CD4-positive, alpha-beta T cell treated with Interleukin-12 subunit alpha and Interleukin-12 subunit beta, for 1 hour (primary cell): ENCODE data around the gene MRRF.
A peak's percentile ranks its signal among the peaks of the same experiment; 100 is the strongest.

Experiments
- DNase-seq: peaks from one replicate; pipeline ENCODE4 v3.0.0-alpha.2; 2020

MRRF gene, protein sequence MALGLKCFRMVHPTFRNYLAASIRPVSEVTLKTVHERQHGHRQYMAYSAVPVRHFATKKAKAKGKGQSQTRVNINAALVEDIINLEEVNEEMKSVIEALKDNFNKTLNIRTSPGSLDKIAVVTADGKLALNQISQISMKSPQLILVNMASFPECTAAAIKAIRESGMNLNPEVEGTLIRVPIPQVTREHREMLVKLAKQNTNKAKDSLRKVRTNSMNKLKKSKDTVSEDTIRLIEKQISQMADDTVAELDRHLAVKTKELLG

DNA sequence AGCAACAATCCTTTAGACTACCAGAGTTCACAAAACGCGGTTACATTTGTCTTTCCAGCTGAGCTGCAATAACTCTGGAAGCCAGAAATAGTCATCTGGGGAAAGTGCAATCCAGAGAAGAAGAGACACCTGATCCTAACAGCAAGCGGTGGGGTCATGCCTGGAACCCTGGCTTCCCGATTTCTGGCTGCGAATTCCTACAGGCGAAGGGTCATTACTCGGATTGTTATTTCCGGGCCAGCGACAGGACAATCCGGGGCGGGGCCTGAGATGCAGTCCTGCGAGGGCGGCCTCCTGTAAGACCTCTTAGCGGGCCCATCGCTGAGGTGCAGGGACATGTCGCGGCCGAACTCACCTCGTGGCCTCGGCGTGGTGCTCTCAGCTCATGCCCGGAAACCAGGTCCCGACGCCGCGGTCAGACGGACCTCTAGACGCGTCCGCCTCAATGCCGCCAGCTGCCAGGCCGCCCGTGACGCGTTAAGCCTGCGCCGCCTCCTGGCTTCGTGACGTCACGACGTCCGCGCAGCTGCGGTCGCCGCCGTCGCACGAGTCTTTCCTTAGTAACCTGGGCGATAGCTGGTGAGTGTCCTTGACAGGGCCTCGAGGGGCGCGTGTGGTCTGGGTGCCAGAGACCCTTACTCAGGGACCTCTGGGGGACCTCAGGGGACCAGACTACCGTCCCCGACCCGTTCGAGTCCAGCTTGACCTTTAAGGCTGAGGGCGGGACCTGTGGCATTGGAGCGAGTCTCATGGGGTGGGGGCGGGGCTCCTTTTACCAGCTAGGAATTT lies at the start of gene MRRF, which contains the start of gene RBM18:
TSS of gene MRRF (plus strand) at position 523 of the 789 bp plus-strand sequence. CDS start 6,010 bp downstream, outside the sequence.
TSS of gene RBM18 (minus strand) at position 481 of the 789 bp plus-strand sequence. CDS start 3,348 bp downstream, outside the sequence.
- peak; percentile 90 for DNase-seq

DNA sequence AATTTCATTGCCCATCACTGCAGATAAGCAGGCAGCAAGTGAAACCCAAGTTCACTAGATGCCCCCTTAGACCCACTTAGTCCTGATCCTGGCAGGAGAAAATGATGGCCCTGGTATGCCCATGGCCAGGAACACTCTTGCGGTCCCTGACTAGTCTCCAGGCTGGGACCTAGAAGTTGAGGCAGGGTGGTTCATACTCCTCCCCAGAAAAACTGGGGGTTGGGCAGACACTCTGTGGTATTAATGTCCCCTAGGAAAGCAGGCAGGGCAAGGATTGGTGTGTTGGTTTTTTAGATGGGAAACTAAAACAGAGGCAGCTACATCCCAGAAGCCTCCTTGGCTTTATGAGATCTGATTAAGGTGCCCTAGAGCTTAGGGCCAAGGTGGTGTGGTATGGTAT lies 49.0 kb upstream of the MRRF start:
- DNase-seq: no peak

DNA sequence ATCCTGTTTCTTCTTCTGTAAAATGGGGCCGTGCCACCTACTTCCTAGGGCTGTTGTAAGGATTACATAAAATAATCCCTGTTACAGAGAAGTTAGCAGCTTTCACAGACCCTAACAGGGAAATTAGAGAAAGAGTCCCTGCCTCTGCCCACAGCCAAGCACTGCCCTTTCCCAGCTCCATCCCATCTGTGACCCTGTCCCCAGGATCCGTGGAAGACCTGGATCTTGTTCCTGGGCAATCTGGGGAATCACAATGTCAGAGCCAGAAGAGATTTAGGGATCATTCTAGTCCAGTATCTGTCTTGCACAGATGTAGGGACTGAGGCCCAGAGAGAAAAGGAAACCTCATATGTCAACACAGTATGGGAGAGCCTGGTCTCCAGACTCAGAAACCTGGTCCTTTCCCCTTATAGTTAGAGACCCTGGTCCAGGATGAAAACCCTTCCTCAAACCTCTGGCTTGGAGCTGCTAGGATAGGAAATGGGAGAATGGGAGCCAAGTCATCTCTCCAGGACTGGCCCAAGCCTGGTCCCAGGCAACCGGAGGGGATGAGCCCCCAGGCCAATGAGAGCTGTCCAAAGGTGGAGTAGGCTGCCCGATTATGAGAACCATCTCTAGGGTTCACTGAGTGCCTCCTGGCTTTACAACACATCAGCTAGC lies 48.4 kb upstream of the MRRF start:
- DNase-seq: no peak

DNA sequence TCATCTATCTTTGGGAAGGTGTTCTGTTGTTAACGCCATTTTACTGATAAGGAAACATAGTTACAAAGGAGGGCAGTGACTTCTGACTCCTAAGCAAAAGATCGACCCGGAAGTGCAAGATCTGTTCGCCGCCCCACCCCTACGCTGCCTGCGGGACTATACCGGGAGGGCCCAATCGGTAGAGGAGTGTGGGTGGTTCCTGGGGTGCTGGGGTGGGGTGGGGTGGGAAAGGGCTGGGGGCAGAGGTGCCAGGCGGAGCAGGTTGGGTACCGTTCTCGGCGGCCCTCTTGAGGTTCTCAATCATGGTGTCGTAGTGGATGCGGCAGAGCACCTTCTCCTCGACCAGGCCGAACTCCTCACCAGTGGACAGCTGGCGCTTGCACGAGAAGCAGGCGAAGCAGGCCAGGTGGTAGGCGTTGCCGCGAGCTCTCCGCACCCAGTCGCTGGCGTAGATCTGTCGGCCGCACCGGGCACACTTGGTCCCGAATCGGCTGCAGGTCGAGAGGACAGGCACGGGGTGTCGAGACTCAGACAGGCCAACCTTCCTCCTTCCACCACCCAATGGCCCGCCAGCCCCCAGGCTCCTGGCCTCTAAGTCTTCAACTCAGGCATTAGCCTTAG lies 47.8 kb upstream of the MRRF start:
- no peak for DNase-seq

DNA sequence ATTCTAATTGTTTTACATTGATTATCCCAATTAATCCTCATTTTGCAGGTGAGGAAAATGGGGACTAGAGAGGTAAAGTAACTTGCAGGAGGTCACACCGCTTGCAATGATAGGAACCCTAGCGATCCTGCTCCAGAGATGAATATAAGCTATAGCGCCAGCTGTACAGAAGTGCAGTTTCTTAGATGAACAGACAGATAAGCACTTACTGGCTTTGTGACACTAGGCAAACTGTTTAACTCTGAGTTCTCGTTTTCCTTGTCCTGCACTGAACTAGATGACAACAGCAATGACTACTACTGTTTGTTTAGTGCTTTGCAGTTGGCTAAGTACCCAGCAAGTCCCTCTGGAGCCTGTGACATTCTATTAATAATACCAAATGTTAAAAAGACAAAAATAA lies 47.0 kb upstream of the MRRF start:
- no peak for DNase-seq

DNA sequence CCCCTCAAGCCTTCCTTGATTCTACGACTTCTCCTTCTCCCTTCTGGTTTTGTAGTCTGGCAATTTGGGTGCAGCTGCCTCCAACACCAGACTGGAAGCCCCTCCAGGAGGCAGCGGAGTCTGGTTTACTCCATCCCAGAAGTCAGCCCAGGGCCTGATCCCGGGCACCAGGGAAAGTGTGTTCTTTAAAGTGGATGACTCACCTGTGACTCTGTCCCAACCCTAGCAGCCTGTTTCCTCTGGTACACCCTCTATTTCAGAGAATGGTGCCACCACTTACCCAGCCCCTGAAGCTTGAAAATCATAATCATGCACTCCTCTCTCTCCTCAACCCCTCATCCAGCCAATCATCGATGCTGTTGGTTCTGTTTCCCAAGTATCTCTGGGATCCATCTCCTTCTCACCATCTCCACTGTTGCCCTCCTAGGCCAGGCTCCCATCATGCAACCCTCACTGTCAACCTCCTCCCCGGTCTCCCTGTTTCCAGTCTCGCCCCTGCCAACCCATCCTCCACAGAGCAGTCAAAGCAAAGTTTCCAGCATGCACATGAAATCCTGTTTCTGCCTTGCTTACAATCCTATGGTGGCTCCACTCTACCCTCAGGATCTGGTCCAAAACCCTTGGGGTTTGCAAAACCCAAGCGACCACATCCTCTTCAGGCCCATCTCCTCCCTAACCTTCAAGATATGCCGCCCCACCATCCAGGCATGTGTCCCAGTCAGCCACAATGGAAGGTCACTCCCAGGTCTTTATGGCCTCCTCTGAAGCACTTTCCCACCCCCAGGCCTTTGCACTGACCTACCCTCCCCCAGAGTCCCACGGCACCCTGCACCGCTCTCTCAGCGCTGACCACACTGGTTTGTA lies 46.4 kb upstream of the MRRF start:
- no peak for DNase-seq

DNA sequence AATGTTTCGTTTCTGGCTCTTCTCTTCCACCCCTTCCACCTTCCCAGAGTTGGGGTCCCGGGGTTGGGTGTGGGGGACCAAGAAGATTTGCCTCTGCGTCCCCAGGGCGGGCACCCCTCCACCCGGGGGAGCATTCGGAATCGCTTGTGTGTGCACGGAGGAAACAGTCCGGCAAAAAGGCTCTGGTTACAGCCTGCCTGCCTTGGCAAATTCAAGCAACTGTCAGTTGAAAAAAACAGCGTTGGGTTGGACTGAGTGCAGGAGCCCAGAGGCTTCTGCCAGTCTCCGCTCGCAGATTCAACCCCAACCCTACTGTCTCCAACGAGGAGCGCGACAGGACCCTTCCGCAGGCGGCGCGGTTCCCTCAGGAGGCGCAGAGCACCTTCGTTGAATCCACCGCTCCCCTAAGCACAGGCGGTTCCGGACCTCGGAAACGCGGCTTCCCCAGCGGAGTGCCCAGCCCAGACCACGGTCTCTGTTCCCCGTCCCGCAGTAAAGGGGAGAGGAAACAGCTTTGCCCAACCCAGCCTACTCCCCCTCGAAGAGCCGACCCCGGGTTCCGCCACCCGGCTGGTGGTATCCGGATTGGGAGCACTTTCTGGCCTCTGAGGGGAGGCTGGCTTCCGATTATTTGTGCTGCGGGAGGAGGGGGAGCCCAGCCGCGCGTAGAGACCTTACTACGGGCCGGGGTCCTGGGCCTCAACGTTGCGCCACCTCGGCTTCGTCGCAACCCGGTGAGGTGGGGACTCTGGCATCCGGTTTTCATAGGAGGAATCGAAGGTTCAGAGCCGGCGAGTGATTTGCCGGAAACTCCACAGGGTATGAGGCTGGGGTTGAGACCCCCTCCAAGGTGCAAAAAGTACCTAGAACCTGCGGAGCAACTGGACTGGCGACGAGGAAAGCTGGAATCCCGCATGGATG lies 45.5 kb upstream of the MRRF start:
- no peak for DNase-seq

DNA sequence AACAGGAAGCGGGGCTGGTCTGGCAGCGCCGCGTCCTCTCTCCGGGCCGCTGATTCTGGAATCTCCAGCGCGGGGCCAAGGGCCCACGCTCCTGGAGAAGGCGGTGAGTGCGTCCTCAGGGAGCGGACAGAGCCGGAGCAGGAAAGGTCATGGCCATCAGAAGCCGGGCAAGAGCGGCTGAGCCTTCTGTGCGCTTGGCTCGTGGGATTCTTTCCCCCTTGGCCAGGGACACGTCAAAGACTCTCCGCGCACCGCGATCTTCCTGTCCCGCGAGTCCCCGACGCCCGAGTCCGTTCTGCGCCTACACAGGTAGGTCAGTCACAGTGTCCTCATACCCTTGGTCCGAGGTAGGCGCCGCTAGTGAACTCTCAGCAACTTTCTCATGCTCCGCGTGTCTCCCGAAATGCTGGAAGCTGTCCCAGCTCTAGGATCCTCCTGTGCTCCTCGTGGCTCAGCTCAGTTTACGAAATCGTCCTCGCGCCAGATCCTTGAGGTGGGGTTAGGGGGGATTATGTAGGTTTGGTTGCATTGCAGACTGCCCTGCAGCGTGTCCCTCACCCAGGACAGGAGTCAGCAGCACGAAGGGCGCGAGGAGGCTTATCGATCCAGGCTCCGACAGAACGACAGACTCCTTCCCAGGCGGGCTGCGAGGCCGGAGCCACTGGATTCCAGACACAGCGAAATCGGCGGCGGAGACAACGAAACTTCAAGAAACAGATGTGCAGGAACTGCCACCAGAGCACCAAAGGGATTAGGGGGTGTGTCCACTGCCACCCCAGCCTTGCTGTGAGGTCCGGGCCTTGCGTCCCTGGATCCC lies 44.6 kb upstream of the MRRF start:
- DNase-seq: no peak

DNA sequence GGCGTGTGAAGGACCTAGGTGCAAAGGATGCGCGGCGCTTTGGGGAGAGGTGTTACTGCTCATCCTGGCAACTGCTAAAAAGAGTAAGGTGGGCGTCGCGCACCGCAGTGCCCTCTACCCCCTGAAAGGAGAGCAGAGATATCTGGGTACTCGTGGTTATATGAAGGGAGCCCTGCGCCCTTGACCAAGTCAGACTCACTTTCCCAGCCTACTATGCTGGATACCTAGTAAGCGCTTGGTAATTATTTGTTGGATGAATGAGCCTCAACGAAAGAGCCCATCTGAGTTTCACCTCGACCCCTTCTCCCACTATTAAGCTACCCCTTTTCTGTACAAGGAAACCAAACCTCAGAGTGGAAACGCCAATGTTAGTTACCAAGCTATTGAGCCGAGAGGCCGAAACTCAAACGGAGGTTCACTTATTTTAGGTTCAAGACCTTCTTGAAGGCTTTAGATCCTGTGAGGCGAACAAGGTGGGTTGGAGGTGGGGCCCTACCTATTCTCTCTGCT lies 44.0 kb upstream of the MRRF start:
- no peak for DNase-seq

DNA sequence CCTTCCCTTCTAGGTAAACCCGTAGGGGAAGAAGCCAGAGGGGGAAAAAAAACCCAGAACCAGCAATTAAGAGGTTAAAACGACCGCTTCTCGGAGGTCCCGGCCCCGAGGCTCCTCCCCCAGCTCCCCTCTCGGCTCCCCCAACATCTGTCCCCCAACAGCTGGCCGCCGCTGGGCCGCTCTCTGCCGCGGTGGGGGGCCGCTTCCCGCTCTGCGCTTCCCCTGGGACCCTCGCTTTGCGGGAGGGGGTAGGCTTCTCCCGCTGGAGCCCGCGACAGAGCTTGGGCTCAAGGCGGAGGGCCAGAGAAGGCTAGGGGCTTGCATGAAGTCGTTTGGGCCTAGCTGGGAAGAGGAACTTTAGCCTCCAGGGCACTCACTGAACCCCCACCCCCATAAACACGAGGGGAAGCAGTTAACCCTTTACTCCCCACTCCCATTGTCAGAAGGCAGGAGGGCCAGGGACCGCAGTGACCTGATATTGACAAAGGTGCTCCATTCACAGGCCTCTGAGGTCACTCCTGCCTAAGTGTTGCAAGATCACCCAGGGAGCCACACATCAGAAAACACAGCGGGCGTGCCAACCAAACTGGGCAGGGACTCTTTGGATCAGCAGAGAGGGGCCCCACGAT lies 43.4 kb upstream of the MRRF start:
- DNase-seq: no peak

DNA sequence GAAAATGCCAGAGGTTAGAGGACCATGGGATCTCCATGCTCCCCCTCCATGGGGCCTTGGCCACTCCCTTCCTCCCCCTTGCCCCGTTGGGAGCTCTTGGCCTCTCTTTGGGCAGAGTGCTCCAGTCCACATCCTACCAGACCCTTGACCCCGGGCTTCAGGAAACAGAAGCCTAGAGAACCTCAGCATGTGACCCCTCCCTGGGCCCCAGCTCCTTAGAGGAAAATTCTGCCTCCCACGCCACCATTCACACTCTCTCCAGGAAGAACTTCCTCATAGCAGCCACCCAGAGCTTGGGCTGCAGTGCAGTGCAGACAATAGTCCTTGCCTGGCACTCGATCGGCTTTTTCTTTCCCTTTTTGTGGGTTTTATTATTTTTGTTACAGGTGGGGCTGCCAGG lies 41.9 kb upstream of the MRRF start:
- no peak for DNase-seq

DNA sequence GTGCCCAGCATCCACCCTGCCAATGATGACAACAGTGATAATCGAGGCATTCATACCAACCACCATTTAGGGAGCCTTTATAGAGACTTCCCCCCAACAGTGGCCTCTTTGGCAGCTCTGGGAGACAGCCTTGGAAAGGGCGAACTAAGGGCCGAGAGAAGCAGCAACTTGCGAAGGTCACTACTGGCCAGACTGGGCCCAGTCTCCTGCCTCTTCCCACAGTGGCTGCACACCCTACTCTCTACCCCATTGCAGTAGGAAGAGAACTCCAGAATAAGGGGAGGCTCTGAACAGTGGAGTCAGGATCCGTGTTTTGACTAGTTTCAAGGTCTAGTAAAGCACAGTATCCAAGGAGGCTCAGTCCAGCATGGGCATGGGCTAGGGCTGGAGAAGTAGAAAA lies 41.2 kb upstream of the MRRF start:
- DNase-seq: no peak

DNA sequence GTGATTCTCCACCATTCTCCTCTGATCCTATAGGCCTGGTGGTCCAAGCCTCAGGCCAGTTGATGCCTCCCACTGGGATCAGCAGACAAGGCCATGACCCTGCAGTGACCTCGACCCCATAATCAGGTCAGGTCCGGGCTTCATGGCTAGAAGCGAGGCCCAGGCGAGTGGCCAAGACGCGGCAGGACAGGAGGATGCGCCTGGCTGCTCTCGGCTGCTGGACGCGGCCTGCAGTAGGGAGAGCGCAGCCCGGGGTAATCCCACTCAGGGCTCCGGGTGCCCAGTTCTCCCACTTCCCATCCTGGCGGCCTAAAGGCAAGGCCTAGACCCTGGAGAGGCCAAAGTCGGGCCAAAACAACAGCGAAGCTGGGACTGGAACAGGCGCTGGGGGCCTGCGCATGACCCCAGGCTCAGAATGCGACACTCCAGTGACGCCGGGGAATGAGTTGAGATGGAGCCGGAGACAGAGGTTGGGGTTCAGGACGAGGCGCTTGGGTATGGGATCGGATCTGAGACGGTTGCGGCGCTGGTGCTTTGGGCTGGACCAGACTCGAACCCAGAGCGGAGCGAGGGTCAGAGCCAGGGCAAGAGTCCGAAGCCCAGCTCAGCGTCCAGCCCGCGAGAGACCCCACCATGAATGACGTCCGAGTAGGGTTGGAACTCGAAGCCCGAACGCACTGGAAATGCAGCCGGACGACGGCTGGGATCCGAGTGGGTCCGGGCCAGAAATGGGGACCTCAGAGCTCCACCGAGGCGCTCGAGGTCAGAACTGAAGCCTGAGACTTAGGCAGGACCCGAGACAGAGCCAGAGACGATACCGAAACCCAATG lies 39.2 kb upstream of the MRRF start:
- DNase-seq: no peak

DNA sequence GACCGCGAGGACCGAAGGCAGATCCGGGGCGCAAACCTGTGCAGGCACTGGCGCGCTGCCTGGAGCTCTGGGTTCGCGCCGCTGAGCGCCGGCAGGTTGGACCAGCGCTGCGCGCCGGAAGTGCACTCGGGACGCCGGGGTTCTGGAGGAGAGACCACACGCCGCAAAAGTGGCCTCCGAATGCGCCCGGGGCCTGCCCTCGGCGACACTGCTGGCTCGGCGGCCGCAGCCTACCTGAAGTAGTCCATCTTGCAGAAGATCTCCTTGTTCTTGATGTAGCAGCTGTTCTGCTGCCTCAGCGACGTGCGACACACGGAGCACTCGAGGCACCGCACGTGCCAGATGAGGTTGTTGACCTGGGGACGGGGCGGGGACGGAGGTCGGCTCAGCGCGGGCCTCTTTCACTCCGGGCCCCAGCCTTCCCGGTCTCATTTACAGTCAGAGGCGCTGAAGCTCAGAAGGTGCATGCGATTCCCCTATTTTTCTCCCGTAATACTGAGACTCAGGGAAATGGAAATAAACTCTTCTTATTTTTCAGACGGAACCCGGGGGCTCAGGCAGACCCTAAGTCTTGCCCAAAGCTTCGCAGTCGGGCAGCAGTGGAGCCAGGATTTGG lies 38.4 kb upstream of the MRRF start:
- DNase-seq: no peak

DNA sequence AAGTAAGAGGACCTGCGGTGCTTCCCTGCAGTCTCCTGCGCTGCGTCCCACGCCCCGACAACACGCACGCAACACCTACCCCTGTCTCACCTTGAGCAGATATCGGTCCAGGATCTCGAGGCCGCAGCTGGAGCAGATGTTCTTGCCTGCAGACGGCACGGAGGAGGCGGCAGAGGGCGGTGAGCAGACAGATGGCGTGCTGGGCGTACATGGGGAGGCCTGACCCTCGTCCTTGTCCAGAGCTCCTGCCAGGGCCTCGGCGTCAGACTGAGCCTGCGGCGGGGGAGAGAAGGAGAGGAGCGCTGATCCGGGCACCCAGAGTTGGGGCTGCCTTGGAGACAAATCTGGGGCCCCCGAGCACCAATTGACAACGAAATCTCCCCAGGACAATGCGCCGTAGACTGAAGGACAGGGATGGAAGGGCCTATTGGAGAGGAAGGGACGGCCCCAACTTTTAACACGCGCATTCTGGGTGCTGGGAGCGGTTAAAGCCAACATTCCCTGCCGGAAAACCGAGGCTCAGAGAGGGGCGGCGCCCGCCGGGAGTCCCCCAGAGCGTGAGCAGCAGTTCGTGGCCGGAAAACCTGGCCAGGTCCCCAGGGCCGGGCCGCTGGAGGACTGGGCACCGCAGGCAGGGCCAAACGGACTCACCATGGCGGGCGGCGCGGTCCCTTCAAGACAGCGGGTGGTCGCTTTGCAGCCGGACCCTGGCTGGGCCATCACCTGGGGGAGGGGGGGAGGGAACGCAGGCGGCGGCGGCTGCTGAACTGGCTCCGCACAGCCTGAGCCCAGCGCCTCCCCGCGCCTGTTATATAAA lies 37.7 kb upstream of the MRRF start:
- DNase-seq: no peak

DNA sequence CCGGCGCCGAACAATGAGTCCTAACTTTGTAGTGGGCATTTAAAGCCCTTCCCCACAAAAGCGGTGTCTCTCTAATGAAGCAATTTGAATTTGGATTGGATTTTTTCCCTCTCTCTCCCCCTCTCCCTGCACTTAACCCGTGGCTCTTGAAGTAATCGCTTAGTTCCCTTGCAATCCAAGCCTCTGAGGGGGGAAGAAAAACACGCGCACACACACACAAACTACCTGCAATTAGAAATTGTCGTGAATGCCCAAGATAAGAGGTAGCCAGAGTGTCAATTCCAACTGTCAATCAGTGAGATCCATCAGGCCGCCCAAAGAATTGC lies 37.1 kb upstream of the MRRF start:
- no peak for DNase-seq

DNA sequence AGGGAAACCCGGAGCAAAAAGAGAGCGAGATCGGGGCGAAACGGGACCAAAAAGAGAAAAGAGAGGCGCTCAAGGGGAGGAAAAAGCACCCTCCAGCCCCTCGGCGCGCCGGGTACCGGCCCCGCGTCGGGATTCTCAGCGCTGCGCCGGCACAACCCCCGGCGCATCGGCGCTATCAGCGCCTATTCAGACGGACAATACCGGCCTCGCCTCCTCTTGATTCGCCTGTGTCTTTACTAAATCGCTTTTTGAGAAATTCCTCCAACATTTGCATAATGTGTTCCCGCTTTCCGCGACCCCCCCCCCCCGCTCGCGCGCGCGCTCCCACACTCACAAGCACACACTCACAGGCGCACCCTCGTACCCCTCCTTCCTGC lies 36.5 kb upstream of the MRRF start:
- no peak for DNase-seq
